BE2C (cell line): Measurements from ENCODE around the gene DCTN1.
"Not testable (repeated sequence)": the region's sequence is repeated elsewhere in the genome, so short reads cannot be mapped to it uniquely, and the experiment has no call there.

ENCODE experiments used
- DNase-seq: peaks from one replicate; pipeline ENCODE4 v3.0.0-alpha.2; 2020
- H3K27me3 ChIP-seq: fragments of 250-450 bp; sonication (Bioruptor Pico); 2 replicates; pipeline ENCODE4 v1.5.1; 2020; ENCODE audit warnings: mild to moderate bottlenecking
- H3K36me3 ChIP-seq: fragments of 250-450 bp; sonication (Bioruptor Pico); 2 replicates; pipeline ENCODE4 v1.5.1; 2020; ENCODE audit warnings: mild to moderate bottlenecking
- H3K4me1 ChIP-seq: fragments of 250-450 bp; sonication (Bioruptor Pico); 2 replicates; pipeline ENCODE4 v1.5.1; 2020
- H3K4me3 ChIP-seq: 2 replicates; pipeline ENCODE4 v1.5.1; 2011; ENCODE audit warnings: low read depth, low read length
- H3K9me3 ChIP-seq: fragments of 250-450 bp; sonication (Bioruptor Pico); 2 replicates; pipeline ENCODE4 v1.5.1; 2020
- TF ChIP-seq, protein P1 (sequence below): IDR thresholded peaks from 2 replicates; pipeline ENCODE4 v1.5.1; 2012; ENCODE audit warnings: mild to moderate bottlenecking, low read depth, low read length

Gene DCTN1

DNA sequence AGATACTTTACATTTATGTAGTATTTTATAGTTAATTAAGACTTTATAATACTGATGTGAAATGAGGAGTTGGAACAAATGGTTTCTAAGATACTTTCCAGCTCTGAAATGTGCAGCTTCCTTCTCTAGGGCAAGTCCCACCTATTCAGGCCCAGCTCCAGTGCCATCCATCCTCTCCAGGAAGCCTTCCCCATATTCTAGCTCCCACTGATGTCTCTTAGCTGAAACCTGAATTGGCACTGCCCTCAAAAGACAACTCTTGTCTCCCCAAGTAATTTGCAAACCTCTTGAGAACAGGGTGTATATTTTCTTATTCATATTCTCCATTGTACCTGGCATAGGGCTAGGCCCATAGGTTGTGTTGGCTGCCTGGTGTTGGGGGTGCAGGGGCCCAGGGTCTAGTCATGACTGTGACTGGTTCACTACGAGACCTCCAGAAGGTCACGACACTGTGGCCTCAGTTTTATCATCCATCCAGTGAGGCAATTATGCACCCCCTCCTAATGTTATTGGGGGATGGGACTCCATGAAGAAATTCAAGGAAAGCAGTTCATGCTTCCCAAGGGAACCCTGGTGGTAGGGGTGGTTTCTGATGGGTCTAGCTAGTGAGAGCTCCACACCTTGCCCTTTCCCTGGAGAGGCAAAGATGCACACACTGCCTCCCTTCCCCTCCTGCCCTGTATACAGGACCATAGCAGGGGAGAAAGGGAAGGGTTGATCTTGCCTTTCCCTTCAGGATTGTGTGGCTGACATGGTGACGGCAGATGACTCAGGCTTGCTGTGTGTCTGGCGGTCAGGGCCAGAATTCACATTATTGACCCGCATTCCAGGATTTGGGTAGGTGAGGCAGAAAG is 44.3 kb upstream of the DCTN1 start:
- Histone ChIP-seq H3K36me3 (no peaks in the 10 kb centered on the region), H3K4me3 (no peak overlapping the region), H3K27me3 (no peaks in the 10 kb centered on the region), H3K9me3 (no peaks in the 10 kb centered on the region), H3K4me1 (no peaks in the 10 kb centered on the region)
- DNase-seq: no peak
- TF ChIP-seq, protein P1, sequence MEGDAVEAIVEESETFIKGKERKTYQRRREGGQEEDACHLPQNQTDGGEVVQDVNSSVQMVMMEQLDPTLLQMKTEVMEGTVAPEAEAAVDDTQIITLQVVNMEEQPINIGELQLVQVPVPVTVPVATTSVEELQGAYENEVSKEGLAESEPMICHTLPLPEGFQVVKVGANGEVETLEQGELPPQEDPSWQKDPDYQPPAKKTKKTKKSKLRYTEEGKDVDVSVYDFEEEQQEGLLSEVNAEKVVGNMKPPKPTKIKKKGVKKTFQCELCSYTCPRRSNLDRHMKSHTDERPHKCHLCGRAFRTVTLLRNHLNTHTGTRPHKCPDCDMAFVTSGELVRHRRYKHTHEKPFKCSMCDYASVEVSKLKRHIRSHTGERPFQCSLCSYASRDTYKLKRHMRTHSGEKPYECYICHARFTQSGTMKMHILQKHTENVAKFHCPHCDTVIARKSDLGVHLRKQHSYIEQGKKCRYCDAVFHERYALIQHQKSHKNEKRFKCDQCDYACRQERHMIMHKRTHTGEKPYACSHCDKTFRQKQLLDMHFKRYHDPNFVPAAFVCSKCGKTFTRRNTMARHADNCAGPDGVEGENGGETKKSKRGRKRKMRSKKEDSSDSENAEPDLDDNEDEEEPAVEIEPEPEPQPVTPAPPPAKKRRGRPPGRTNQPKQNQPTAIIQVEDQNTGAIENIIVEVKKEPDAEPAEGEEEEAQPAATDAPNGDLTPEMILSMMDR: no peak

DNA sequence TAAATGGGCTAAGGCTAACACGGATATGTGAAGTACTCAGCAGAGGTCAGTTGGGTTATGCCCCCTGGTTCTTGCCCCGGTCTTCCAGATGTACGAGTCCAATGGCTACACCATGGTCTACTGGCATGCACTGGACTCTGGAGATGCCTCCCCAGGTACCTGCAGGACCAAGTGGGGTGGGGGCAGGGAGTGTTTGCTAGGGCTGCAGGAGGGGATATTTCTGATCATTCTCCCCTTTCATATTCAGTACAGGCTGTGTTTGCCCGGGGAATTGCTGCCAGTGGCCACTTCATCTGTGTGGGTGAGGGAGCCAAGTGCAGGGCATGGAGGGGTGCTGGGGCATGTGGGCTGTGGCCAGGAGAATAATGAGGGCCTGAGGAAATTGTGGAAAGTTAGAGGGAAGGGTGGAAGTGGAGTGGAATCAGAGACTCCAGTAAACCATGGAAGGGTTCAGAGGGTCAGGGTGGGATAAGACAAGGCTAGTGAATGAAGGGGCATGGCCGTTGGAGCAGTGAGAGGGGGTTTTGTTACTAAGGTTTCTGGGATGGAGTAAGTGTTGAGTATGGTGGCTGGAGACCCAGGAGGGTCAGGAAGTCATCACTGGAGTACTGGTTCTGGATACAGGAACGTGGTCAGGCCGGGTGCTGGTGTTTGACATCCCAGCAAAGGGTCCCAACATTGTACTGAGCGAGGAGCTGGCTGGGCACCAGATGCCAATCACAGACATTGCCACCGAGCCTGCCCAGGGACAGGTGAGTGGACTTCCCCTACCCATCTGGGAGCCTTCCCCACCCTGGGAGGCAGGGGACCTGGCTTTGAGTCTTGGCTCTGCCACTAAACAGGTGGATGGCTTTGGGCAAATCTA is 43.4 kb upstream of the DCTN1 start:
- TF ChIP-seq, protein P1: no peak
- Histone ChIP-seq H3K4me3 (no peak overlapping the region), H3K27me3 (no peaks in the 10 kb centered on the region), H3K4me1 (no peaks in the 10 kb centered on the region), H3K36me3 (no peaks in the 10 kb centered on the region), H3K9me3 (no peaks in the 10 kb centered on the region)
- no peak for DNase-seq

DNA sequence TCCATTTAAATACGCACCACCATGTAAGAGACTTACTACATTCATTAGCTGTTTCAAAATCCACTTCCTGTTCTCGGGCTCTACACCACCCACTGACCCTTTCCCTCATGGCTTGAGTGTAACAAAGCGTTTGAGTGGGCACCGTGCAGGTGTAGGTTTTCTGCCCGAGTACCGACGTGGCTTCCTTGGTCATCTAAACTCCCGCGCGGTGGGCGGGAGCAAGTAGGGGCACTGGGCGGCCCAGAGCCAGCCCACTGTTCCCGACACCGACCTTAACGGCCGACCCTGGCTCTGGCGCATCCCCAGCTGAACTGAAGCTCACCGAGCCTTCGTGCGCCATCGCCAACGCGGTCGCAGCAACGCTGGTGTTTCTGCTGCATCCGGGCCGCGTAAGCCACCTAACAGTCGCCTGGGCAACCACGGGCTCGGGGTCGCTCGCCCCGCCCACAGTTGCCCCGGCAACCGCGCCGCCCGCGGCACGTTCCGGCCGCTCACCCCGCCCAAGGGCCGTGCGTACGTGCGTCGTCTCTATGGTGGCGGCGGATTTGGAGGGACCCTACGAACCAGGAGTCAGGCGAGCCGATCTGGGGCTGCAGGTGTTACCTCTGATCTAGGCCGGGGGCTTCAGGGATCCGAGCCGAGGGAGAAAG is 41.2 kb upstream of the DCTN1 start, which contains the start of the genes C2orf81 and WDR54:
Gene C2orf81 (minus strand): TSS at position 399 of the 650 bp plus-strand sequence. CDS start 59 bp downstream, at position 340.
Gene WDR54 (plus strand): TSS at position 510 of the 650 bp plus-strand sequence. CDS start 424 bp downstream, outside the sequence.
- TF ChIP-seq, protein P1: no peak
- peak within 1 kb of the TSS; percentile 78 for H3K4me3 ChIP-seq
- H3K9me3 ChIP-seq: no peaks in the 10 kb centered on the region
- H3K27me3 ChIP-seq: no peaks in the 10 kb centered on the region
- H3K4me1 ChIP-seq: no peaks in the 10 kb centered on the region
- DNase-seq: peak; percentile 89
- H3K36me3 ChIP-seq: no peaks in the 10 kb centered on the region

DNA sequence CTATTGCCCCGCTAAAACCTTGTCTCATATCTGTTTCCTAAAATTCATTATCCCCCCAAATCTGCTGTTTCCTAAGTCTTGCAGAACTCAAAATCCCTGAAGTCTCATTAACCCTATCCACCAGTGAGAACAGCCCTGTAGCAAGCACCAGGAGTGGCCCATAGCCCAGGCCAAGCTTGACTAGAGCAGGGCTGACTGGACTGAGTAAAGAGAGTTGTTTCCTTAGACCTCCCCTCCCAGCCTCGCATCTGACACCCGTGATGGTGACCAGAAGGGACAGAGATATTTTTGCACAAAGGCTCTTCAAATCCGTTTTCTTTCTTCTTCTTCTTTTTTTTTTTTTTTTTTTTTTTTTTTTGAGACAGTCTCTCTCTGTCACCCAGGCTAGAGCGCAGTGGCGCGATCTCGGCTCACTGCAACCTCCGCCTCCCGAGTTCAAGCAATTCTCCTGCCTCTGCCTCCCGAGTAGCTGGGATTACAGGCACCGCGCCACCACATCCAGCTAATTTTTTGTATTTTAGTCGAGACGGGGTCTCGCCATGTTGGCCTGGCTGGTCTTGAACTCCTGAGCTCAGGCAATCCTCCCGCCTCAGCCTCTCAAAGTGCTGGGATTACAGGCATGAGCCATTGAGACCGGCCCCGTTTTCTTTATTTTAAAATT is 40.5 kb upstream of the DCTN1 start:
- DNase-seq, H3K4me1 ChIP-seq, H3K36me3 ChIP-seq, H3K27me3 ChIP-seq, H3K9me3 ChIP-seq: not testable (repeated sequence)
- peak overlapping the region; percentile 78 for H3K4me3 ChIP-seq

DNA sequence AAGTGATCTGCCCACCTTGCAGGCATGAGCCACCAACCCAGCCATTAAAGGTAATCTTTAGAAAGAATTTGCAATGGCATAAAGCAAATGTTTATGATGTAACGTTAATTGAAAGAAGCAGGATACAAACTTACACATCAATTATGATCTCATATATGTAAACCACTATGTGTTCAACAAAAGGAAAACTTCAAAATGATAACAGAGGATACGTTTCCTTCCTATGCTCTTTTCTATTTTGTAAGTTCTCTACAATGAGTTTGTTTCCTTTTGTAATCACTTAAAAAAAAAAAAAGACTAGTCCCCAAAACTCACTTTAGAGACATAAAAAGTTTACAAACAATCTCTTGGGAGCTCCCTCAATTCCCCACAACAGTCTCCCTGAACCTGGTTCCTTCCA is 39.9 kb upstream of the DCTN1 start:
- DNase-seq: no peak
- Histone ChIP-seq H3K9me3 (no peaks in the 10 kb centered on the region), H3K27me3 (no peaks in the 10 kb centered on the region), H3K4me1 (no peaks in the 10 kb centered on the region), H3K36me3 (no peaks in the 10 kb centered on the region), H3K4me3 (no peak overlapping the region)
- TF ChIP-seq, protein P1: no peak

DNA sequence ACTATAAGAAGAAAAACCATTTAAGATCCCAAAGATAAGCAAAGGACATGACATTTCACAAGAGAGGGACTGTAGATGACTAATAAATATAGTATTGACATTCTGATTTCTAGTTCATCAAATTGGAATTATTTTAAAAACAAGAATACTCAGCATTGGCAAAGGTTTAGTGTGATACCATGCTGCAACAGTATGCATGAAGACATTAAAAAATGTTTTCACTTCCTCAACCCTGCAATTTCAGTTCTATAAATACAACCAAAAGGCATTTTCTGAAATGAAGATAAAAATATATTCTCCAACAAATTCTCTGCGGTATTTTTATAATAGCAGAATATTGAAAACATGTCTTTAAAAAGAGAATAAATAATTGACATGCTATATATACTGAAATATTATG is 39.2 kb upstream of the DCTN1 start:
- no peak for DNase-seq
- Histone ChIP-seq H3K9me3 (no peaks in the 10 kb centered on the region), H3K27me3 (no peaks in the 10 kb centered on the region), H3K4me3 (no peak overlapping the region), H3K36me3 (no peaks in the 10 kb centered on the region), H3K4me1 (no peaks in the 10 kb centered on the region)
- TF ChIP-seq, protein P1: no peak
